Measurements from ENCODE around the gene SLC24A3. TPM values are rescaled to one million over a fixed set of nuclear protein-coding genes. Genes with fewer than 3 reads are reported as not detected.

SLC24A3 gene
- total and polyA plus RNA-seq, 12 donors, result 0.21 to 2.6 (median 0.84) TPM

- Histone ChIP-seq H3K4me3 (no peak overlapping the region), H3K36me3 (no peaks in the 10 kb centered on the region), H3K27ac (no peak overlapping the region), H3K9me3 (no peaks in the 10 kb centered on the region), H3K27me3 (no peaks in the 10 kb centered on the region), H3K4me1 (peaks cover 0 to 3% (median 0%) of the 10 kb centered on the region in 9 donors)
- TF ChIP-seq CTCF (IDR thresholded peaks at IDR 0.05), result no peak
- ATAC-seq (no peak), DNase-seq (no peak)
- 85 to 87% methylated on average over 5 of the region's 5 CpGs for WGBS, 2 donors
- intact Hi-C loops (cut with DNase I), result no loop called here
Measured at GRCh38 chr20:19327401-19327800, 115.0 kb downstream of the SLC24A3 start.

- Histone ChIP-seq H3K27ac (no peak overlapping the region), H3K36me3 (no peaks in the 10 kb centered on the region), H3K4me1 (peaks cover 0 to 5% (median 0%) of the 10 kb centered on the region in 9 donors), H3K9me3 (no peaks in the 10 kb centered on the region), H3K27me3 (no peaks in the 10 kb centered on the region), H3K4me3 (no peak overlapping the region)
- 80 to 95% methylated on average over 7 of the region's 7 CpGs for whole genome bisulfite sequencing, 2 donors
- intact Hi-C loops (cut with DNase I), result no loop called here
- DNase-seq (no peak), ATAC-seq (no peak)
- no peak for TF ChIP-seq CTCF (IDR thresholded peaks at IDR 0.05)
Measured at GRCh38 chr20:19328676-19329075, 116.2 kb downstream of the SLC24A3 start.

- Histone ChIP-seq H3K4me1 (peaks cover 0 to 5% (median 0%) of the 10 kb centered on the region in 9 donors), H3K27me3 (no peaks in the 10 kb centered on the region), H3K9me3 (no peaks in the 10 kb centered on the region), H3K27ac (no peak overlapping the region), H3K36me3 (no peaks in the 10 kb centered on the region), H3K4me3 (no peak overlapping the region)
- ATAC-seq, result no peak
- TF ChIP-seq CTCF (IDR thresholded peaks at IDR 0.05), result no peak
- intact Hi-C loops (cut with DNase I), result loop anchor here in 1 of 10 donors (10.0 kb wide), 1 partner anchor 135 kb away; no protein-coding TSS in a partner anchor
- DNase-seq, result no peak
- 85 to 90% methylated on average over 6 of the region's 6 CpGs for WGBS, 2 donors
Measured at GRCh38 chr20:19330038-19330437, 117.6 kb downstream of the SLC24A3 start.

GRCh38 chr20:19330731-19331130 lies 118.3 kb downstream of the SLC24A3 start:
- no peak for ATAC-seq
- intact Hi-C loops (cut with DNase I), result loop anchor here in 1 of 10 donors (10.0 kb wide), 1 partner anchor 134 kb away; no protein-coding TSS in a partner anchor
- WGBS, 2 donors, result 82 to 88% methylated on average over 1 of the region's 1 CpG

More at GRCh38 chr20:19330731-19331130, 118.3 kb downstream of the SLC24A3 start:
- no peaks in the 10 kb centered on the region for H3K9me3 ChIP-seq
- DNase-seq, result no peak
- H3K36me3 ChIP-seq, result no peaks in the 10 kb centered on the region
- H3K4me1 ChIP-seq, result peaks cover 0 to 5% (median 0%) of the 10 kb centered on the region in 9 donors
- H3K4me3 ChIP-seq, result no peak overlapping the region
- H3K27me3 ChIP-seq, result no peaks in the 10 kb centered on the region
- H3K27ac ChIP-seq, result no peak overlapping the region
- no peak for TF ChIP-seq CTCF (IDR thresholded peaks at IDR 0.05)
